Activated naive CD4-positive, alpha-beta T cell treated with anti-CD3 and anti-CD28 coated beads, Interleukin-2, amount 50 U/mL, for 24 hours (primary cell): Measurements from ENCODE around the gene CFAP161.

Experiments used
- H3K27ac Mint-ChIP-seq: one replicate; pipeline ENCODE4 v1.8.0; 2021; ENCODE audit warnings: mild to moderate bottlenecking, mixed read lengths
- H3K27me3 Mint-ChIP-seq: one replicate; pipeline ENCODE4 v1.8.0; 2021; ENCODE audit warnings: mixed read lengths
- H3K36me3 Mint-ChIP-seq: one replicate; pipeline ENCODE4 v1.8.0; 2021; ENCODE audit warnings: mixed read lengths
- H3K4me1 Mint-ChIP-seq: one replicate; pipeline ENCODE4 v1.8.0; 2021; ENCODE audit warnings: mixed read lengths
- H3K4me3 Mint-ChIP-seq: one replicate; pipeline ENCODE4 v1.8.0; 2021; ENCODE audit warnings: mild to moderate bottlenecking, mixed read lengths
- H3K9me3 Mint-ChIP-seq: one replicate; pipeline ENCODE4 v1.8.0; 2021; ENCODE audit warnings: mixed read lengths

Gene CFAP161, protein sequence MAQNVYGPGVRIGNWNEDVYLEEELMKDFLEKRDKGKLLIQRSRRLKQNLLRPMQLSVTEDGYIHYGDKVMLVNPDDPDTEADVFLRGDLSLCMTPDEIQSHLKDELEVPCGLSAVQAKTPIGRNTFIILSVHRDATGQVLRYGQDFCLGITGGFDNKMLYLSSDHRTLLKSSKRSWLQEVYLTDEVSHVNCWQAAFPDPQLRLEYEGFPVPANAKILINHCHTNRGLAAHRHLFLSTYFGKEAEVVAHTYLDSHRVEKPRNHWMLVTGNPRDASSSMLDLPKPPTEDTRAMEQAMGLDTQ

DNA sequence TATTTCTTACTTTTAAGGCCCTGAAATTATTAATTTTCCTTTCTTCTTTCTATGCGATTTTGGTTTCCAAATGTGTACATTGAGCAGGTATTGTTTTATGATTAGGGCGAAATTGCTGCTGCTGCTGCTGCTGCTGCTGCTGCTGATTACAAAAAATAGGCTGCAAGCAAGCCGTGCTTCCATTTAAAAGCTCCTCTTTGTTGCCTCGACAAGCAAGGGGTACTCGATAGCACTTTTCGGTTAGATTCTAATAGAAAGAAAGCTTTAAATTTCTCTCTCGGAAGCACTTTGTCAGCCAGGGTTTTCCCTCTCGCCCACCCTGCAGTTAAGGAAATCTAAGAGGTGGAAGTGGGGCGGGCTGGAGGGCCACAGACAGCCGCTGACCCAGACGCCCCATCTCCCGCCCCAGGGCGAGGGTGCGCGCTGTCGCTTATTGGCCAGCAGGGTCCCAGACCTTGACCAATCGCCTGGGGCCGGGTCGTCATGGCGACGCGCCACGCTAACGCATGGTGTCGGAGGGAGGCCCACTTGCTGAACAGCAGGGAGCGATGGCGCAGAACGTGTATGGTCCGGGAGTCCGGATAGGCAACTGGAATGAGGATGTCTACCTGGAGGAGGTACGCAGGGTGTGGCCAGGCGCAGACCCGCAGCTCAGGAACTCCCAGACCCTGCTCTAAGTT, at the start of gene CFAP161:
Gene CFAP161, plus strand, starts transcription at position 489 of the 680 bp plus-strand sequence. Its CDS starts 60 bp downstream, at position 549.
- Mint-ChIP-seq H3K4me3 (peak within 1 kb of the TSS; percentile 12), H3K36me3 (peaks cover 7% of the 10 kb centered on the region), H3K27ac (no peak within 1 kb of the TSS), H3K9me3 (peaks cover 15% of the 10 kb centered on the region), H3K27me3 (peaks cover 48% of the 10 kb centered on the region), H3K4me1 (peaks cover 10% of the 10 kb centered on the region)

DNA sequence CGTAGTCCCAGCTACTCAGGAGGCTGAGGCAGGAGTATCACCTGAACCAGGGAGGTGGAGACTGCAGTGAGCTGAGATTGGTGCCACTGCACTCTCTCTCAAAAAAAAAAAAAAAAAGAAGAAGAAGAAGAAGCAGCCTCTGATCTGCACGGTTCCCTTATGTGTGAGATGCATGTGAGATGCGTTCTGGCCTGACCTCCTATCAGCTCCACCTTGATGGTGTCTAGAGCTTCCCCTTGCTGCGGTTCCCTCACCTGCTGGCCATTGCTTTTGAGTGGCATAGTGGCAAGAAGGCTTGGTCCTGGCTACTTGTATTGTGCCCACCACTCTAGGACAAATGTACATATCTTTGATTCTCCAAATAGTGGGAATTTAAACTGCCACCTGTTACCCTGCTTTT, 49.4 kb upstream of the CFAP161 start:
- Mint-ChIP-seq H3K36me3 (no peaks in the 10 kb centered on the region), H3K27me3 (no peaks in the 10 kb centered on the region), H3K4me1 (peaks cover 3% of the 10 kb centered on the region), H3K27ac (no peak overlapping the region), H3K9me3 (no peaks in the 10 kb centered on the region), H3K4me3 (no peak overlapping the region)

DNA sequence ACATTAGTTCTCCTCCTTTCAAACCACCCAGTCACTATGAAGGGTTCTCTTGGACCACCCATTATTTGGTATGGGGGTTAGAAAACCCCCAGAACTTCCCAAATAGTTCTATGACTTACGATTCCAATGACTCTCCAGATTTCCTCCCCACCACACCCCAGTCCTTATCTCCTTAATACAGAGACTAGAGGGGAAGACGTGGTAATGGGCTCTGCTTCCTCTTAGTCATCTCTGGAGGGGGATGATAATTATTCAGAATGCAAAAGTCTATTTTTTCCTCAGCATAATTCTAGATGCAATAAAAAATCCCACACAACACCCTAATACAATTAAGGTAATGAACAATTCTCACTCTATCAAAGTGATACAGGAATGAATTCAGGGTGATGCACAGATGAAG, 48.9 kb upstream of the CFAP161 start:
- Mint-ChIP-seq H3K27me3 (no peaks in the 10 kb centered on the region), H3K4me1 (peaks cover 3% of the 10 kb centered on the region), H3K27ac (no peak overlapping the region), H3K4me3 (no peak overlapping the region), H3K36me3 (no peaks in the 10 kb centered on the region), H3K9me3 (no peaks in the 10 kb centered on the region)

DNA sequence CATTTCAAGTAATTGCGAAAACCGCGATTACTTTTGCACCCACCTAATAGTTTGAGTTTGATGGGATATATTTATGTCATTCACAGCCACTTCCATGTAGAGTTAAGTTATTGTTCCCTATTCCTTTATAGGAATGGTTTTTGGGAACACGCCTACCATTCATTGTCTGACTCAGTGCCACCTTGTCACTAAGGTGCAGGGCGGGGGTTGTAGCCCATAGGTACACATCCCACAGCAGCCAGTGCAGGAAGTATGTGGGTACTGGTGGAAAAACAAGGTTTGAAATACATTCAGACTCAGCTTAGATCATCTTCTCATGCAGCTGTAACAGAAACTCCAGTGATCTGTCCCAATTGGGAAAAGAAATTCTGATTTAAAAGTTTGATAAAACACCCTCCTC, 48.2 kb upstream of the CFAP161 start:
- Mint-ChIP-seq H3K27me3 (peaks cover 3% of the 10 kb centered on the region), H3K4me1 (peaks cover 3% of the 10 kb centered on the region), H3K4me3 (no peak overlapping the region), H3K36me3 (no peaks in the 10 kb centered on the region), H3K27ac (peak overlapping the region; percentile 8), H3K9me3 (no peaks in the 10 kb centered on the region)

DNA sequence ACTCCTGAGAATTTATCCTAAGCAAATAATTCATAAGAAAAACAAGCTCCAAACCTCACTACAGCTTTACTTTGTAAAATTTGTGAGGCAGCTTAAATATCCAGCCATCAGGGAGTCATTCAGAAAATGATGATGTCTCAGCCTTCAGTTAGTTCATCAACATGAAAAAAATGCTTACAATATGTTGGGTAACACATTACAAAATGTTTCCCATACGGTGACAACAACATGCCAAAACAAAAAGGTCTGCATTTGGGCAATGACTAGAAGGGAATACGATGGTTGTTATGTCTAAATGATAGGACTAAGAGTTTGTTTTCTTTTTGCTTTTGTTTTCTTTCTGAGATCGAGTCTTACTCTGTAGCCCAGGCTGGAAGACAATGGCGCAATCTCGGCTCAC, 47.0 kb upstream of the CFAP161 start:
- Mint-ChIP-seq H3K4me3 (no peak overlapping the region), H3K27ac (no peak overlapping the region), H3K9me3 (no peaks in the 10 kb centered on the region), H3K27me3 (peaks cover 3% of the 10 kb centered on the region), H3K36me3 (no peaks in the 10 kb centered on the region), H3K4me1 (peaks cover 3% of the 10 kb centered on the region)

DNA sequence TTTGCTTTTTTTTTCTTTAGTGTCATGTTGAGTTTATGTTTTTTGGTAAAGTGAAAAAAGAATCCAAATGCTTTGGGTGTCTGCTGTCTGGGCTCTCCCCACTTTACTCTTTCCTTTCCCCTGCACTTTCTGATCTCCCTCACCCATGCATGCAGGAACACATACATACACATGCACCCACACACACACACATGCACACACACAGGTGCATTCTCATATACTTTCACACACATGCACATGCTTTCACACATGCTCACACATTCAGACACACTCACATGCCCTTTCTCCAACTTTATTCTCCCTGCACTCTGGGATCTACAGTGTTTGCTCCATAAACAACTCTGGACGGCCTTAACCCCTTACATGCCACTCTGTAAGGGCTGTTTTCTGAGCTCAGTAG, 46.4 kb upstream of the CFAP161 start:
- Mint-ChIP-seq H3K27ac (no peak overlapping the region), H3K9me3 (no peaks in the 10 kb centered on the region), H3K4me1 (peaks cover 3% of the 10 kb centered on the region), H3K4me3 (no peak overlapping the region), H3K36me3 (no peaks in the 10 kb centered on the region), H3K27me3 (peaks cover 5% of the 10 kb centered on the region)

DNA sequence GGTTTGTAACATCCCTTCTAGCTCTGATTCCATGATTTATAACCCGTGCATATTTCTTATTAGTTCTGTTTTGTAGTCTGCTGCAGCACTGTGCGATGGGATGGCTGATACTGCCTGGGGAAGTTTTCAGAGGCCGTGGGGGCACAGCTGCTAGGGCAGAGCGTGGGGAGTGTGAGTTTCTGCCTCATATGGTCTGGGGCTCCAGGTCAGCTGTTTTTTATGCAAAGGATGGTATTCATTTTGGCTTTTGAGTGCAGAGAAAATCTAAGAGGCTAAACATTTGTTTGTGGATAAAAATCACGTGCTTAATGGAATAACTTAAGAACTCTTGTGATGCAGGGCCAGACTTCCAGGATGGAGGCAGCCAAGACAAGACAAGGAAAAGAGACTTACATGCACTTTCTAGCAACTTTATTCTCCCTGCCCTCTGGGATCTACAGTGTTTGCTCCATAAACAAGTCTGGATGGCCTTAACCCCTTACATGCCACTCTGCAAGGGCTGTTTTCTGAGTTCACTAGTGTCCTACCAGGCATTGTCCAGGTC, 45.5 kb upstream of the CFAP161 start:
- Mint-ChIP-seq H3K36me3 (no peaks in the 10 kb centered on the region), H3K27ac (no peak overlapping the region), H3K4me1 (peaks cover 3% of the 10 kb centered on the region), H3K9me3 (no peaks in the 10 kb centered on the region), H3K4me3 (no peak overlapping the region), H3K27me3 (peaks cover 5% of the 10 kb centered on the region)

DNA sequence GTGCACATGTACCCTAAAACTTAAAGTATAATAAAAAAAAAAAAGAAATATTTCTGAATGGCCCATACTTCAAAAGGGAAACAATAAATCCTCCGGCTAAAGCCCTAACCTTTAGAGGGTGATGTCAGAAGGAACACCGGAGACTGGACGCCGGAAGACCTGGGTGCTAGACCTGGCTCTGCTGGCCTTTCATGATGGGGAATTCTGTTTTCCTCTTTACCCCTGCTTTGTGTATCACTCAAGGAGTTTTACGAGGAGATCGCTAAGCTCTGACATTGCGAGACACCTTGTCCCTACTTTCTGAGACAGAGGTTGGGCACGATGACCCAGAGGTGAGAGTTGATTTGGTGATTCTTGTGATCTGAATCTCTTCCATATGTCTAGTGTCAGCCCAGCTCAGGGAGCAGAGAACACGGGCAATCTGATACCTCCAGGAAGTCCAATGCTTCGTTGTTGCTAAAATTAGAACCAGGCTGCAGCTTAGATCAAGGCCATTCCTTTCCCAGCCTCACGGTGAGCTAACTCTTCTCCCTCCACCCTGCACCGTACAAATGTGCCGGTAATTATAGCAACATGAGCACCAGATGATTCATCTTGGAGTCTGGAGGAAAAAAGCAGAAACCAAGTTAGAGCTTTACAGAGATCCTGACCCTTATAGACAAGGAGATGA, 42.0 kb upstream of the CFAP161 start:
- Mint-ChIP-seq H3K27me3 (peaks cover 15% of the 10 kb centered on the region), H3K4me3 (no peak overlapping the region), H3K4me1 (no peaks in the 10 kb centered on the region), H3K27ac (no peak overlapping the region), H3K9me3 (no peaks in the 10 kb centered on the region), H3K36me3 (no peaks in the 10 kb centered on the region)

DNA sequence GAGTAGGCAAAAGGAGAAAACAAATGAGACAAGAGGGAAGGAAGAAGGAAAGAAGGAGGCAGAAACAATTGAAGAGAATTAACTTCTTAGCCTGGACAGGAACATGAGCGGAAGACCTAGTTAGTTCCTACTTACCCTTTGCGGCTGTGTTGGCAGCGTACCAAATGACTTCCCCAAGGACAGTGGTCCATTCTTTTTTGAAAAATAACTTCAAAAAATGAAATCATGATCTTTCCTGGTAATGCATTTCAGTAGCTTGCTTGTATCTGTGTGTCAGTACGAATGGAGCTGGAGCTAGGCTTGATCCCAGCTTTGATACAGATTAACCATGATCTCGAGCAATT, 41.5 kb upstream of the CFAP161 start:
- H3K27ac Mint-ChIP-seq = no peak overlapping the region
- H3K9me3 Mint-ChIP-seq = no peaks in the 10 kb centered on the region
- peaks cover 17% of the 10 kb centered on the region for H3K27me3 Mint-ChIP-seq
- H3K4me1 Mint-ChIP-seq = no peaks in the 10 kb centered on the region
- no peaks in the 10 kb centered on the region for H3K36me3 Mint-ChIP-seq
- H3K4me3 Mint-ChIP-seq = no peak overlapping the region

DNA sequence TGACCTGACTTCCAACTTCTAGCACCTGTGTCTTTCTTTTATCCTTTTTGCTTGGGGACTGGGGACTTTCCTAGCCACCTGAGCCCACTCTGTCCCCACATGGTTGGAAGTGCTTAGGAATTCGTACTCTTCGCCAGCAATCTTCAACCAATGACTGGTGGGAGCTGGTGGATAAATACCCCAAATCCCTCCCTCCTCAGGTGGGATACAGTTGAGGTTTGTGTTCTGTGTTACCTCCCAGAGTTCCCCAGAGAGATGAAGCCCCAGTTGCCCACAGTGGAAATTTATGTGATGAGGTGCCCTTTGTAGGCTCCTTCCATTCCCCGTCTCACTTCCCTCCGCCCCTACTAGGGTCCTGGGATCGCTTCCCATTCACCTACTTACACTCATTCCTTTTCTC, 40.1 kb upstream of the CFAP161 start:
- Mint-ChIP-seq H3K9me3 (no peaks in the 10 kb centered on the region), H3K27me3 (peaks cover 27% of the 10 kb centered on the region), H3K27ac (no peak overlapping the region)

DNA sequence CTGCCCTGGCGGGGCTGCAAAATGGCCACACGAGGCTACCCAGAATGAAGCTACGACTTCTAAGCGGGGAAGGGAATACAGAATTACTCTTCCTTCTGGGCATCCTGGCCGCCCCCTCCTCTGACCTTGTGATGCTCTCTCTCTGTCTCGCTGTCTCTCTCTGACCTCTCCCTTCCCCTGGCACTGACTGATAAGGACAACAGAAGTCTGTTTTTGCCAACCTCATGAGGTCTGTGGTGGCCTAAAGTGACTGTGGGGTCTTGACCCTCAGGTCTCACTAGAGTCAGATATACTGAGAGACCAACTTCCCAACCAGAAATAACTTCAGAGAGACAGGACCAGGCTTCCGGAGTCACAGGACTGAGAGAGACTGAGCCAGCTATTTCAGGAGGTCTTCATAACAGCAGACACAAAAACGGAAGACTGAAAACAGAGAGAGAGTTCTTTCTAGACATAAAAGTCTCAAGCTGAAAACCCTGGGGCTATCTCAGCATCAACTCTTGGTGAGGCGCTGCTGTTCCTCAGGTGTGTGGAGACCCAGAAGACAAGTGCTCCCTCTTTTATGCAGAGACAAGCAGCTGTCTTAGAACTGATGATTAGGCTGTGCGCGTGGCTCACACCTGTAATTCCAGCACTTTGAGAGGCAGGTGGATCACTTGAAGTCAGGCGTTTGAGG, 38.2 kb upstream of the CFAP161 start:
- H3K4me1 Mint-ChIP-seq = peaks cover 20% of the 10 kb centered on the region
- H3K27me3 Mint-ChIP-seq = peaks cover 31% of the 10 kb centered on the region
- H3K4me3 Mint-ChIP-seq = no peak overlapping the region

More for the DNA sequence above, 40.1 kb upstream of the CFAP161 start:
- no peaks in the 10 kb centered on the region for H3K36me3 Mint-ChIP-seq
- H3K4me1 Mint-ChIP-seq = peaks cover 10% of the 10 kb centered on the region
- H3K4me3 Mint-ChIP-seq = no peak overlapping the region

DNA sequence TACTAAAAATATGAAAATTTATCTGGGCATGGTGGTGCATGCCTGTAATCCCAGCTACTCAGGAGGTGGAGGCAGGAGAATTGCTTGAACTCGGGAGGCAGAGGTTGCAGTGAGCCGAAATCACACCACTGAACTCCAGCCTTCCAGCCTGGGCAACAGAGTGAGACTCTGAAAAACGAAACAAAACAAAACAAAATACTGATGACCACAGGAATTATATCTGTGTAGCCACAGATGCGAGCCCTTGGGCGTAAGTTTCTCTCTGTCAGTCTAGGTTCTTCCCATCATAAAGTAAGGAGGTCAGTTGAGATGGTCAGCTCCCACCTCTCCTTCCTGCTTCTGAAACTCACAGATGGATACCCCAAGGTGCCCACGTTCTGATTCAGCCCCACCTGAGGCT, 37.7 kb upstream of the CFAP161 start:
- Mint-ChIP-seq H3K9me3 (no peaks in the 10 kb centered on the region), H3K36me3 (no peaks in the 10 kb centered on the region), H3K4me3 (no peak overlapping the region), H3K4me1 (peaks cover 20% of the 10 kb centered on the region), H3K27me3 (peaks cover 31% of the 10 kb centered on the region), H3K27ac (no peak overlapping the region)

More for the DNA sequence above, 38.2 kb upstream of the CFAP161 start:
- H3K9me3 Mint-ChIP-seq = no peaks in the 10 kb centered on the region
- no peaks in the 10 kb centered on the region for H3K36me3 Mint-ChIP-seq
- H3K27ac Mint-ChIP-seq = no peak overlapping the region

DNA sequence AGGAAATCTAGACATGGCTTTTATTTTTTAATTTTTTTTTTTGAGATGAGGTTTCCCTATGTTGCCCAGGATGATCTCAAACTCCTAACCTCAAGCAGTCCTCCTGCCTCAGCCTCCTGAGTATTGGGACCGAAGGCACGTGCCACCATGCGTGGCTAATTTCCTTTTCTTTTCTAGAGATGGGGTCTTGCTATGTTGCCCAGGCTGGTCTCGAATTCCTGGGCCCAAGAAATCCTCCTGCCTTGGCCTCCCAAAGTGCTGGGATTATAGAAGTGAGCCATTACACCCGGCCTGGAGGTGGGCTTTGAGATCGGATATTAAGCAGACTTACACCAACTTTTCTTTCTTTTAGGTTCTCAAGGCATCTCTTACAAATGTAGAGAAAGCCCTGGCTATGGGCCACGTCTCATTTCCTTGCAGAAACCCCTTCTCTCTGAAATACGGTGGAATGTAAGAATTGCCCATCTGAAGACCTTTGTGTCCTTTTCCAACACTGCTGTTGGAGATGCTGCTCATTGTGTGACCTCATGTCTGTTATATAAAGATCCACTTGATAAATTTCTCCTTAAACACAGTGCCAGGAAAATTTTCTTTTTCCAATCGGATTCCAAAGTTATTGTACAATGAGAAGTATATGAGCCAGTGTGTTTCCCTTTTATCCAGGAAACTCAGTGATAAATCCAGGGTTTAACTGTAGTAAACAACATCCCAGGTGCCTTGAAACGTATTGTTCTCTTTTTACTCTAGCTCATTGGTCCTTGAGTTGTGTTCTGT, 36.8 kb upstream of the CFAP161 start:
- Mint-ChIP-seq H3K4me1 (peaks cover 20% of the 10 kb centered on the region), H3K36me3 (no peaks in the 10 kb centered on the region), H3K27me3 (peaks cover 30% of the 10 kb centered on the region), H3K4me3 (no peak overlapping the region), H3K27ac (no peak overlapping the region), H3K9me3 (no peaks in the 10 kb centered on the region)

DNA sequence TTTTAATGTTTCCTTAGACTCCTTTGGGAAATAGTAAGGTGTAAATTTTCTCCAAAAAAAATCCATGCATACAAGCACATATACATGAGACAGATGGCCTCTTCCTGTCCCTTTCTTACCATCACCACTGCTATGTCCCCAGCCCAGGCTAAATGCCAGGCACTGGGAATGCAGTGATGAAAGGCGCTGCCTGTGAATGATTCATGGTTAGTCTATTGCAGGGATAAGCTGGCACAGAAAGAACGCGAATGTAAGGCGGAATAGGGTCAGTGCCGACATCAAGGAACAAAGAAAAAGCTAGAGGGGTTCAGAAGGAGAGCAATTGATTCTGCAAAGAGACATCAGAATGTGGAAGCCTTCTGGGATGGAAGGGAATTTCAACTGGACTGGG, 36.2 kb upstream of the CFAP161 start:
- H3K36me3 Mint-ChIP-seq = no peaks in the 10 kb centered on the region
- peaks cover 20% of the 10 kb centered on the region for H3K4me1 Mint-ChIP-seq
- no peak overlapping the region for H3K4me3 Mint-ChIP-seq
- H3K9me3 Mint-ChIP-seq = no peaks in the 10 kb centered on the region
- H3K27ac Mint-ChIP-seq = no peak overlapping the region
- peaks cover 29% of the 10 kb centered on the region for H3K27me3 Mint-ChIP-seq

DNA sequence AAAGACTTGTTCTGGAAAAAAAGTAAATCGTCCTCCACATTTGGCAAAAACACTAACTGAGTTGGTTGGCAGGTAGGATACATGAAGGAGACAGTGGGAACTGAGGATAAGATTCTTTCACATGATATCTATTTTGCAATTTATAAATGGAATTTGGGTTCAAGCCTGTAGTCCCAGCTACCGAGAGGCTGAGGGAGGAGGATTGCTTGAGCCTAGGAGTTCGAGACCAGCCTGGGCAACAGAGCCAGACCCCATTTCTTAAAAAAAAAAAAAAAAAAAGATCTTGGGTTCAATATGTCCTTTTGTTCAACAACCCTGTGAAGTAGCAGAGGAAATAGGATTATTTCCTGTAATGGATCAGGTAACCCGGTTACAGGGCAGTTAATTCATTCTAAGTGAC, 35.7 kb upstream of the CFAP161 start:
- Mint-ChIP-seq H3K9me3 (no peaks in the 10 kb centered on the region), H3K27ac (no peak overlapping the region), H3K4me1 (peaks cover 20% of the 10 kb centered on the region), H3K4me3 (no peak overlapping the region), H3K27me3 (peaks cover 29% of the 10 kb centered on the region), H3K36me3 (no peaks in the 10 kb centered on the region)
